T47D (cell line): ENCODE results near the gene ZNF543.

Experiments used
- DNase-seq, 2 experiments: peaks; one replicate each; pipeline versions ENCODE4 v3.0.0 to v3.0.0-alpha.2; 2011 to 2012; ENCODE audit warnings: low read depth in 1 of 2, low spot score in 1 of 2
- JUND ChIP-seq: IDR thresholded peaks from 2 replicates; pipeline ENCODE4 v1.6.1; 2012; ENCODE audit warnings: low read depth
- in situ Hi-C: cut with HindIII; loops from 2 replicates; pipeline ENCODE4 v1.10.0; 2016; ENCODE audit warnings: low sequenced_read_pairs, low pct_unique_long_range_greater_than_20kb

ZNF543 gene

DNA sequence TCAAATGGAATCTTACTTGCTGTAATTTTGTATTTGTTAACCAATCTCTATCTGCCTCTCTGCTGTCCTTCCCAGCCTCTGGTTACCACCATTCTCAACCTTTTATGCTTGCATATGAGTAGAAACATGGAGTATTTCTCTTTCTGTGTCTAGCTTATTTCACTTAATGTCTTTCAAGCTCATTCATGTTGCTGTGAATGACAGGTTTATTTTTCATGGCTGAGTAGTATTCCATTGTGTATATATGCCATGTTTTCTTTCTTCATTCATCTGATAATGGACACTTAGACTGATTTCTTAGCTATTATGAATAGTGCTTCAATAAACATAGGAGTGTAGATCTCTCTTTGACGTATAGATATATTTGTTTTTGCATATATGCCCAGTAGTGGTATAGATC is 26.6 kb upstream of the ZNF543 start:
- no peak for TF ChIP-seq JUND
- DNase-seq: no peak
- in situ Hi-C loops: no loop called here

DNA sequence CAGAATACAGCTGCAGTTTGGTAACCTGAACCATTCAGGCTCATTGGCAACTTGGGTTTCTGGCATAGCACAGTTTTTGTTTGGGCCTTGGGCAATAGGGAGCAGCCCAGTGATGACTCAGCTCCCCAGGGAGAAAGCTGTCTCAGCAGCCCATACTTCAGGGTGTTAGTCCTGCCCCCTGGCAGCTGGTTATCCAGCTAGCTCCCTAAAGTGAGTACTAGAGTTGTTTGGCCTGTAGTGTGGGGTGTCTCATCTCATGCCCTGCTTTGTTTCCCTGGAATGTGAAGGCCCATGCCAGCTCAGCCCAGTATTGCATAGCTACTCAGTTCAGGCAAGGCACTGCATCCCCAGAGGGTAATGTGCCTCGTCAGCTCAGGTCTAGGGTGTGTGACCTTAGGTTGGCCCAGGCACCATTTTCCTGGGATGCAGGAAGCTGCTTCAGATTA is 18.2 kb upstream of the ZNF543 start:
- TF ChIP-seq JUND: no peak
- in situ Hi-C loops: no loop called here
- peak in 1 of 2 experiments; percentile 62 for DNase-seq

DNA sequence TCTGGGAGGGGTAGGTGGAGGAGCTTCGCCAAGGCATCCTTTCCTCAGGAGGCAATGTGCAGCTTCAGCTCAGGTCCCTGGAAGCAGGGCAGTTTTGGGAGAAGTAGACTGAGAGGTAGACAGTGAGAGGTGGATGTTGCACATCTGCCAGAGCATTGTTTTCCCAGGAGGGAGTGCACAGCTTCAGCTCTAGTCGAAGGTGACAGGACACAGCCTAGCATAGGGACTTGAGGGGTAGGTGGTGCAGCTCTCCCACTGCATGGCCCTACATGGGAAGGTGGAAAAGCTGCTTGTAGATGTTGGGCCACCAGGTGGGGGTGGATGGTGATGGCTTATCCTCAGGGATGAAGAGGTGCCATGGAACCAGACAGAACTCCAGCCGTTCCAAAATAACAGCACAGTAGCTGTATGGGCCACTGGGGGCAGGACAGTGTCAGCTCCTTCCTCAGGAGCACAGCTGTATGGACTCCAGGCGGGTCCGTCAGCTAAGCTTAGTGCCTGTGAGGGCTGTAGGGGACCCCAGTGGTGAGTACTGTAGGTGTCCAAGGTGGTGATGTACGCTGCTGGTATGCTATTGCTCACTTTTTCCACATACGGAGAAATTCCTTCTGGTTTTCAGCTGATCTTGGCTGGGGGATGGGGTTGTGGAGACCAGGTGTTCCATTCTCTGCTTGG is 17.4 kb upstream of the ZNF543 start:
- in situ Hi-C loops: no loop called here
- no peak for DNase-seq
- no peak for TF ChIP-seq JUND

DNA sequence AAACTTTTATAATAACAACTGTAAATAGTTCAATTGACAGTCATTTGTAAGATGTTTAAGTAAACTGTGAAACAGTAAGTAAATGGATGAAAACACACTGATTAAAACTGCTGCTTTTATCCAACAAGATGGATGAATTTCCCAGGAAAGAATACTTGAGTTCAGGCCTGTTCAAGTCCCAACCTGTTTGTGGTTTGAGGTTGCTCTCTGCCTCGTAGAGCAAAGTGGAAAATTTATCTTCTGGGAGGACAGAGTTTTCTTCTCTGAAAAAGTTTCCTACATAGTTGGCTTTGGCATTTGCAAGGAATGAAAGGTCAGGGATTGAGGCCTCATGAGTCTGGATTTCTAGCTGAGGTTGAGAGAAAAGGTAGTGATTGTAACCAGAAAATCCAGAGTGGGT is 15.2 kb upstream of the ZNF543 start:
- no peak for DNase-seq
- in situ Hi-C loops: no loop called here
- no peak for TF ChIP-seq JUND

DNA sequence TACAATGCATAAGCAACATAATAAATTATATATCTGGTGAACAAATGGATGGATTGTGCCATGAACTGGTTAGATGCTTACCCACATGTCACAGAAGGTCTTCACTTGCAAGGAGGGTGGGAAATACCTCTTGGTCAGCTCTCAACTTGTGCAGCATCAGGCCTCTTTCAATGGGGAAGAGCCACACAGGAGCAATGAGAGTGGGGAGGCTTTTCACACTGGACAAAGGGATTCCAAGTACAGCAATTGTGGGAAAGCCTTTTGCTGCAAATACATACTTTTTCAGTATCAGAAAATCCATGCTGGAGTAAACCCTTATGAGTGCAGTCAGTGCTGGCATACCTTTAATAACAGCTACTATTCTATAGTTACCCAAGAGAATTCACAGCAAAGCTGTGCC is 11.8 kb upstream of the ZNF543 start:
- DNase-seq: no peak
- TF ChIP-seq JUND: no peak
- in situ Hi-C loops: no loop called here

DNA sequence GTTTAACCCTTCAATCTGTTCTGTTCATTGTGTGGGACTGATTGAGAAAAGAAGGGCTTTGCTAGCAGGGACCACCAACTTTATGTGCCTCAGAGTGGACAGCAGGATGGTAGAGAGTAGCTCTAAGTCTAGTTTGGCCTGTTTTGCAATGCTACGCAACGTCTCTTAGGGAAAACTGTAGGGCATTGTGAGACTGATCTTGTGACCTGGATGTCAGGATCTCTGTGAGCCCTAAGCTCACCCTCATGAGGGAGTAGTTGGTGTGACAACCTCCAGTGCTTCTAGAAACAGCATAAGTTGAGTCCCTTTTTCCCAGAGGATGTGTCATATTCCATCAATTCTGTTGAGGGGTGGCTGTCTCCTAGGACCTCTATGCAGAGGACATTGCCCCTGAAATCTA is 9.5 kb upstream of the ZNF543 start:
- in situ Hi-C loops: no loop called here
- no peak for TF ChIP-seq JUND
- no peak for DNase-seq

DNA sequence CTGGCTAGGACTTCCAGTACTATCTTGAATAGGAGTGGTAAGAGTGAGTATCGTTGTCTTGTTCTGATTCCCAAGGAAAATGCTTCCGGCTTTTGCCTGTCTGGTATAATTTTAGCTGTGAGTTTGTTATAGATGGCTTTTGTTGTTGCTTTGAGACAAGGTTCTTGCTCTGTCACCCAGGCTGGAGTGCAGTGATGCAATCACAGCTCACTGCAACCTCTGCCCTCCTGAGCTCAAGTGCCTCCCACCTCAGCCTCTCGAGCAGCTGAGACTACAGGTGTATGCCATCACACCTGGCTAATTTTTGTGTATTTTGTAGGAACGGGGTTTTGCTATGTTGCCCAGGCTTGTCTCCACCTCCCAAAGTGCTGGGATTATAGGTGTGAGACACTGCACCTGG is 6.1 kb upstream of the ZNF543 start:
- TF ChIP-seq JUND: no peak
- DNase-seq: no peak
- in situ Hi-C loops: no loop called here

DNA sequence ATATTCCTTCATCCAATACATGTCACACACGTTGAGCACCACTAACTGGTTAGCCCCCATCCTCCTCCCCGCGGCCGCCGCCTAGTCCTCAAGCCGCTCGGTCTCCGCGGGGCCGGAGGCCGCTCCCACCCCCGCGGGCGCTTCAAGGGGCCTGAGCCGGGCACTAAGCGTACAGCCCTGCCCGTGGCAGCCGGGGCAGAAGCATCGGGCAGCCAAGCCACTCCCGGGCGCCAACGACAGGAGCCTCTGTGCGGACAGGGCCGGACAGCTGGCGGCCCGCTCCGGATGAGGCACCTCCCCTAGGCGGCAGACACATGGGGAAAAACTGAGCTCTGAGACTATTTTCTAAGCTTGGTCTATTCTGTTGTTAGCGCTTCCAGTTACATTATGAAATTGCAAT is 2.8 kb upstream of the ZNF543 start:
- TF ChIP-seq JUND: no peak
- in situ Hi-C loops: no loop called here
- DNase-seq: no peak

DNA sequence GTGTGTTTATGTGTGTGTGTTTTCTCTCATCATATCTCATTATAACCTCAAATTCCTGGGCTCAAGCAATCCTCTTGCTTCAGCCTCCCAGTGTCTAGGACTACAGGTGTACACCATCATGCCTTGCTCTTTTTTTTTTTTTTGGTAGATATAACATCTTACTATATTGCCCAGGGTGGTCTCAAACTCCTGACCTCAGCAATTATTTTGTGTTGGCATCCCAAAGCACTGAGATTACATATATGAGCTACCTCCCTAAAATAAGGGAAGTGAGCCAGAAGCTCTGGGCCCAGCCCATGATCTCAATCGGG is 448 bp upstream of the ZNF543 start:
- TF ChIP-seq JUND: no peak
- DNase-seq: no peak
- in situ Hi-C loops: no loop called here

DNA sequence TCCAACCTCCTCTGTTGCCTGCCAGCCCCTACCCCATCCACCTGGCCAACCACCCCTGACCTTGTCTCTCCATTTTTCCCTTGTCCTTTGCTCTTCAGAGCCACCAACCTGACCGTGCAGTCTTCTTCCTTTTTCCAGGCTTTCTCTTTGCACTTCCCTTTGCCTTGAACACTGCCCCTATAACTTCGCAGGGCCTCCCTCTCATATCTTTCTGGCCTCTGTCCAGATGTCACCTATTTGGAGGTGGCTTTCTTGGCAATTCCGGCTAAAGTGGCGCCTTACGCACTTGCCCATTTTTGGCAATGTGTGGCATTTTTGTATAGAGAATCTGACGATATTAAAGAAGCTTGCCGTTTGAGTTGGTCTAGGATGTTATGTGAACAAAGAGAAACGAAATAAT is 844 bp downstream of the ZNF543 start:
- DNase-seq: no peak

DNA sequence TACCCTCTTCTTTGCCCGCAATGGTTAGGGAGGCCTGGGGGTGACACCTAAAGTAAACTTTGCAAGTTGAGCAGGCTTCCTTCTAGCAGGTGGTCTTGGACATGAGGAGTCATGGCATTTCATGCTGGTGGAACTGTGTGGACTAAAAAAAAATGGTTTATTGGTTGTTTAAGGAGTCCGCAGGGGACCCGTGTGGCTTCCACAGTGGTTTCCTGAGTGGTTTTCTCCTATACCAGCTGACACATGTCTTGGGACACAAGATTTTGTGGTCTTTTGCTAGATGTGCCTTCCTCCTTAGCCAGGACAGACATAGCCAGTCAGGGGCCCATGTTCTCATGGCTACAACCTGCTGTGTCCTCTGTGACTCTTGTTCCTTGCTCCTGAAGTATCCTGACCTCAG is 1.5 kb downstream of the ZNF543 start:
- in situ Hi-C loops: no loop called here
- no peak for TF ChIP-seq JUND
- no peak for DNase-seq

More for the DNA sequence above, 844 bp downstream of the ZNF543 start:
- no peak for TF ChIP-seq JUND
- in situ Hi-C loops: no loop called here

DNA sequence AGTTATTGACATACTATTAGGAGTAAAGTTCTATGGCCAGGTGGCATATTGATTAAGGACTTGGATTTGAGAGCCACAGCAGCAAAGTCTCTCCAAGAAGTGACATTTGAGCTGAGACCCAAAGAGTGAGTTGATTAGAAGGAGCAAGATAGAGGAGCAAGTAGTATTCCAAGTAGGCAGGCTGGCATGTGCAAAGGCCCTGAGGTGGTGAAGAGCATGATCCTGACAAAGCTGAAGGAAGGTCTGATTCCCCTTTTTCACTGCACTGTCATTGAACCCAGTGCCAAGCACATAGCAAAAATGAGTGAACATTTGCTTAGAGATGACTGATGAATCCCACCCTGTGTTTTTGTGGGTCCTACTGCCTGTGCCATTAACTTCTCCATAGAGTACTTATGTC is 4.7 kb downstream of the ZNF543 start:
- TF ChIP-seq JUND: no peak
- DNase-seq: no peak
- in situ Hi-C loops: no loop called here

DNA sequence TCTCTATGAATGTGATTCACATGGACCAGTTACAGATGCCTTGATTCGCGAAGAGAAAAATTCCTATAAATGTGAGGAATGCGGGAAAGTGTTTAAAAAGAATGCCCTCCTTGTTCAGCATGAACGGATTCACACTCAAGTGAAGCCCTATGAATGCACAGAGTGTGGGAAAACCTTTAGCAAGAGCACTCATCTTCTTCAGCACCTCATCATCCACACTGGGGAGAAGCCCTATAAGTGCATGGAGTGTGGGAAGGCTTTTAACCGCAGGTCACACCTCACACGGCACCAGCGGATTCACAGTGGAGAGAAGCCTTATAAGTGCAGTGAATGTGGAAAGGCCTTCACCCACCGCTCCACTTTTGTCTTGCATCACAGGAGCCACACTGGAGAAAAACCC is 7.7 kb downstream of the ZNF543 start:
- no peak for DNase-seq
- TF ChIP-seq JUND: no peak
- in situ Hi-C loops: no loop called here

DNA sequence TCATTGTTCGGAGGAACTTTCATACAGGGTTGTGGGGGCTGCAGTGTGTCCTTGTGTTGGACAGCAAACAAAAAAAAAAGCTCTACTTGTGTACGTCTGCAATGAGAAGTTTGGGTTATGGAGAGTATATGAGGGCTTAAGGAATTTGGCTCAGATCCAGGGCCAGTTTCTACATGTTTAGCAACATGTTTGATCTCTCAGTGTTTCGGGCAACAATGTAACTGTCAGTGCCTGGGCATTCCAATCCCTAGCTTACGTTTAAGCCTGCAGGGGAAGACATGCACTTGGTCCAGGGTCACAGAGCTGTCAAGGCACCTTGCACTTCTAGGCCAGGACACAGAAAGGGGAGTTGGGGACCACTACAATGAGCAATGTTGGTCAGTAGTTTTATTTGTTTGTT is 13.9 kb downstream of the ZNF543 start:
- in situ Hi-C loops: no loop called here
- no peak for TF ChIP-seq JUND
- peak in 1 of 2 experiments; percentile 85 for DNase-seq

DNA sequence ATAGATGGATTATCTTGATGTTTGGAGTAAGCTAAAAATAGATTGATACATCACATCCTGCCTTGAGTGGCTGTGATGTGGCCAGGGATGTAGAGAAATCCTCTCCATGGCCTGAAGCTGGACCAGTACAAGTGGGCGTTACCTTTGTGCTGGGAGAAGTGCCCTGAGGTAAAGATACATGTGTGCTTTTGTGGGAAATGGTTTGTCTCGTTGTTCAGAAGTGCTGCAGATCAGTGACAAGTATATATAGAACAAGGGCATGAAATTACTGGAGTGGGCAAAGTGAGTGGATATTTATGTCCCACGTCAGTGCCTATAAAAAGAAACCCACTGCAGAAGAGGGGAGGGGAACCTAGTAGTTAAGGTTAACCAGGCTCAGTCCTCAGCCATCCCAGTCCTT is 18.6 kb downstream of the ZNF543 start:
- DNase-seq: peak in 1 of 2 experiments; percentile 18
- TF ChIP-seq JUND: no peak
- in situ Hi-C loops: no loop called here
